ENCODE measurements around the gene HIBADH.

The HIBADH gene

GRCh38 chr7:27635728-27636127, 27.0 kb downstream of the HIBADH start:
- no peak for DNase-seq

- no peak for DNase-seq
These were observed 27.8 kb downstream of the HIBADH start for GRCh38 chr7:27634671-27635493.

GRCh38 chr7:27633062-27633461, 29.6 kb downstream of the HIBADH start:
- DNase-seq = no peak

- DNase-seq = no peak
These were observed 31.3 kb downstream of the HIBADH start for GRCh38 chr7:27631391-27631790.

- no peak for DNase-seq
These were observed 35.5 kb downstream of the HIBADH start for GRCh38 chr7:27627146-27627545.

GRCh38 chr7:27619492-27619891, 43.2 kb downstream of the HIBADH start:
- no peak for DNase-seq

- no peak for DNase-seq
These were observed 44.9 kb downstream of the HIBADH start for GRCh38 chr7:27617651-27618381.

GRCh38 chr7:27616914-27617548, 45.7 kb downstream of the HIBADH start:
- DNase-seq = no peak

- no peak for DNase-seq
These were observed 46.5 kb downstream of the HIBADH start for GRCh38 chr7:27616186-27616491.

GRCh38 chr7:27615420-27616185, 47.1 kb downstream of the HIBADH start:
- DNase-seq = no peak

- DNase-seq = no peak
These were observed 48.6 kb downstream of the HIBADH start for GRCh38 chr7:27614095-27614494.

- DNase-seq = no peak
These were observed 51.6 kb downstream of the HIBADH start for GRCh38 chr7:27611059-27611458.

- DNase-seq = no peak
These were observed 53.7 kb downstream of the HIBADH start for GRCh38 chr7:27608776-27609495.

- no peak for DNase-seq
These were observed 55.5 kb downstream of the HIBADH start for GRCh38 chr7:27607210-27607606.

GRCh38 chr7:27606270-27607209, 56.1 kb downstream of the HIBADH start:
- DNase-seq = no peak

- peak in 1 of 2 donors; percentile 14 for DNase-seq
These were observed 56.9 kb downstream of the HIBADH start for GRCh38 chr7:27605689-27606269.

GRCh38 chr7:27605283-27605682, 57.4 kb downstream of the HIBADH start:
- no peak for DNase-seq

- DNase-seq = no peak
These were observed 58.9 kb downstream of the HIBADH start for GRCh38 chr7:27603813-27604212.

- DNase-seq = no peak
These were observed 59.9 kb downstream of the HIBADH start for GRCh38 chr7:27602766-27603165.

- DNase-seq = no peak
These were observed 61.5 kb downstream of the HIBADH start for GRCh38 chr7:27601217-27601616.

GRCh38 chr7:27600247-27600646, 62.4 kb downstream of the HIBADH start:
- no peak for DNase-seq

Data from inflammatory macrophage (primary cell).